H1 (cell line): ENCODE data around the gene ESR1. TPM values are rescaled to one million over a fixed set of nuclear protein-coding genes. Genes with fewer than 3 reads are reported as not detected.

ENCODE experiments used
- CTCF ChIA-PET: fragments of 300-600 bp; sonication (Branson Sonifier 250); formaldehyde crosslinking; loops from one replicate; lab custom pipeline; 2021; ENCODE audit not compliant: partially characterized antibody; lab: Charles Lee
- POLR2A ChIA-PET: fragments of 300-600 bp; sonication (Branson Sonifier 250); formaldehyde crosslinking; loops from one replicate; lab custom pipeline; 2021; ENCODE audit warnings: inconsistent platforms; ENCODE audit not compliant: partially characterized antibody; lab: Charles Lee
- DNase-seq, 2 experiments: peaks; one replicate each; pipeline versions ENCODE4 v3.0.0 to v3.0.0-alpha.2; 2010 to 2022; ENCODE audit warnings: low spot score in 2 of 2, low read depth in 1 of 2, mixed read lengths in 1 of 2
- FAIRE-seq: peaks from 2 replicates; lab custom pipeline; 2011; peaks lifted over from hg19 to GRCh38; lab: Jason Lieb, UNC
- H2AFZ ChIP-seq: 2 replicates; pipeline ENCODE4 v1.8.1; 2012; ENCODE audit warnings: low read length, inconsistent platforms
- H2AK5ac ChIP-seq: 2 replicates; pipeline ENCODE4 v1.6.1; 2013; ENCODE audit warnings: low read depth, low read length
- H2BK120ac ChIP-seq: replicated peaks from 2 replicates; pipeline ENCODE3; 2013; ENCODE audit warnings: low read depth, low read length, inconsistent platforms
- H2BK12ac ChIP-seq: 2 replicates; pipeline ENCODE4 v1.6.1; 2013; ENCODE audit warnings: low read depth, low read length
- H2BK15ac ChIP-seq: 2 replicates; pipeline ENCODE4 v1.6.1; 2013; ENCODE audit warnings: low read length
- H2BK20ac ChIP-seq: 2 replicates; pipeline ENCODE4 v1.6.1; 2013; ENCODE audit warnings: low read length
- H2BK5ac ChIP-seq: 2 replicates; pipeline ENCODE4 v1.6.1; 2013; ENCODE audit warnings: low read depth, low read length
- H3K14ac ChIP-seq: 2 replicates; pipeline ENCODE4 v1.6.1; 2013; ENCODE audit warnings: inconsistent platforms; ENCODE audit not compliant: insufficient read length
- H3K18ac ChIP-seq: 2 replicates; pipeline ENCODE4 v1.6.1; 2013; ENCODE audit warnings: low read length; ENCODE audit errors: extremely low read depth
- H3K23ac ChIP-seq: 2 replicates; pipeline ENCODE4 v1.6.1; 2013; ENCODE audit warnings: inconsistent platforms; ENCODE audit not compliant: insufficient read length
- H3K23me2 ChIP-seq: 2 replicates; pipeline ENCODE4 v1.6.1; 2013; ENCODE audit warnings: low read depth, low read length
- H3K27ac ChIP-seq: 2 replicates; pipeline ENCODE4 v1.6.1; 2011; ENCODE audit warnings: low read depth, low read length, inconsistent platforms
- H3K27me3 ChIP-seq, 4 experiments: replicated peaks in 1 of 4; 1 replicate in 1 of 4; 2 replicates in 3 of 4; pipeline versions ENCODE4 v1.6.1 to v1.8.1; 2011 to 2013; ENCODE audit warnings: low read length in 3 of 4, mild to moderate bottlenecking in 3 of 4, inconsistent platforms in 2 of 4, mixed read lengths in 2 of 4, moderate library complexity in 1 of 4; ENCODE audit not compliant: control insufficient read depth in 3 of 4, insufficient read depth in 3 of 4; ENCODE audit errors: extremely low read depth in 1 of 4
- H3K36me3 ChIP-seq, 4 experiments: 2 replicates each; pipeline versions ENCODE4 v1.6.1 to v1.8.1; 2011 to 2013; ENCODE audit warnings: mild to moderate bottlenecking in 4 of 4, low read length in 3 of 4, moderate library complexity in 2 of 4, control low read depth in 1 of 4, inconsistent platforms in 1 of 4; ENCODE audit not compliant: insufficient read depth in 4 of 4, control insufficient read depth in 2 of 4
- H3K4ac ChIP-seq: replicated peaks from 2 replicates; pipeline ENCODE3; 2013; ENCODE audit warnings: low read length, low read depth, mixed read lengths, inconsistent platforms; ENCODE audit not compliant: insufficient read length
- H3K4me1 ChIP-seq, 4 experiments: replicated peaks in 1 of 4; 1 replicate in 1 of 4; 2 replicates in 3 of 4; pipeline versions ENCODE4 v1.6.1 to v1.8.1; 2011 to 2013; ENCODE audit warnings: low read length in 3 of 4, inconsistent platforms in 2 of 4, mixed read lengths in 1 of 4; ENCODE audit not compliant: insufficient read depth in 4 of 4, control insufficient read depth in 3 of 4
- H3K4me2 ChIP-seq, 2 experiments: 2 replicates each; pipeline versions ENCODE4 v1.6.1 to v1.8.1; 2011 to 2013; ENCODE audit warnings: low read depth in 2 of 2, low read length in 2 of 2, control low read depth in 1 of 2, inconsistent platforms in 1 of 2, mild to moderate bottlenecking in 1 of 2; ENCODE audit not compliant: insufficient read depth in 1 of 2
- H3K4me3 ChIP-seq, 4 experiments: fragments of 200-600, 300-600 bp in 1 of 4; sonication (generic), shearing (Covaris generic), sonication (Bioruptor Twin) in 1 of 4; 2 replicates each; pipeline versions ENCODE4 v1.5.1 to v1.8.1; 2011 to 2016; ENCODE audit warnings: low read length in 4 of 4, low read depth in 3 of 4, control low read depth in 2 of 4, inconsistent platforms in 2 of 4, mild to moderate bottlenecking in 2 of 4, mixed read lengths in 1 of 4, moderate library complexity in 1 of 4; ENCODE audit not compliant: insufficient read depth in 2 of 4; ENCODE audit errors: extremely low read depth in 1 of 4
- H3K56ac ChIP-seq: replicated peaks from 2 replicates; pipeline ENCODE3; 2013; ENCODE audit warnings: low read depth, mild to moderate bottlenecking, mixed read lengths, low read length, inconsistent platforms; ENCODE audit not compliant: insufficient read length
- H3K79me1 ChIP-seq: 2 replicates; pipeline ENCODE4 v1.6.1; 2013; ENCODE audit warnings: low read depth, low read length, control low read depth
- H3K79me2 ChIP-seq, 2 experiments: 2 replicates each; pipeline versions ENCODE4 v1.6.1 to v1.8.1; 2012 to 2013; ENCODE audit warnings: low read length in 2 of 2, mild to moderate bottlenecking in 2 of 2, inconsistent platforms in 1 of 2; ENCODE audit not compliant: insufficient read depth in 2 of 2, control insufficient read depth in 1 of 2
- H3K9ac ChIP-seq, 4 experiments: replicated peaks in 1 of 4; 1 replicate in 1 of 4; 2 replicates in 3 of 4; pipeline versions ENCODE4 v1.6.1 to v1.8.1; 2011 to 2013; ENCODE audit warnings: low read depth in 3 of 4, low read length in 3 of 4, control low read depth in 2 of 4, mild to moderate bottlenecking in 2 of 4, moderate library complexity in 2 of 4, inconsistent platforms in 1 of 4; ENCODE audit errors: extremely low read depth in 1 of 4
- H3K9me3 ChIP-seq, 2 experiments: 2 replicates each; pipeline versions ENCODE4 v1.6.1 to v1.8.1; 2012 to 2013; ENCODE audit warnings: mild to moderate bottlenecking in 2 of 2, moderate library complexity in 2 of 2, control low read depth in 1 of 2, inconsistent platforms in 1 of 2, low read depth in 1 of 2, low read length in 1 of 2, mixed read lengths in 1 of 2; ENCODE audit not compliant: insufficient read depth in 2 of 2
- H4K20me1 ChIP-seq, 2 experiments: replicated peaks in 1 of 2; 2 replicates each; pipeline versions ENCODE3 to v1.8.1; 2011 to 2013; ENCODE audit warnings: inconsistent platforms in 2 of 2, low read length in 2 of 2, mild to moderate bottlenecking in 1 of 2; ENCODE audit not compliant: insufficient read depth in 2 of 2, control insufficient read depth in 1 of 2
- H4K5ac ChIP-seq: 2 replicates; pipeline ENCODE4 v1.6.1; 2013; ENCODE audit warnings: low read length, low read depth, mixed read lengths, inconsistent platforms; ENCODE audit not compliant: insufficient read length
- H4K8ac ChIP-seq: 2 replicates; pipeline ENCODE4 v1.8.0; 2013; ENCODE audit warnings: mild to moderate bottlenecking, moderate library complexity, low read length, inconsistent platforms; ENCODE audit not compliant: insufficient read depth; ENCODE audit errors: extremely low read depth
- H4K91ac ChIP-seq: replicated peaks from 2 replicates; pipeline ENCODE3; 2013; ENCODE audit warnings: low read length, mixed read lengths, inconsistent platforms; ENCODE audit not compliant: insufficient read length
- ASH2L ChIP-seq: fragments of 200-600, 300-600 bp; sonication (generic); IDR thresholded peaks from one replicate; pipeline ENCODE4 v1.7.1; 2017; ENCODE audit warnings: low read length
- CBX5 ChIP-seq: fragments of 300-800, 300-1000 bp; sonication (generic); IDR thresholded peaks from 2 replicates; pipeline ENCODE4 v1.7.1; 2016; ENCODE audit warnings: antibody characterized with exemption, low read length, low read depth
- CTCF ChIP-seq, 3 experiments: IDR thresholded peaks; 1 replicate in 2 of 3; 2 replicates in 1 of 3; pipeline versions ENCODE4 v1.5.1 to v1.6.1; 2011; ENCODE audit warnings: low read length in 3 of 3, mild to moderate bottlenecking in 3 of 3, inconsistent platforms in 2 of 3, low read depth in 1 of 3, moderate library complexity in 1 of 3; ENCODE audit not compliant: insufficient read depth in 1 of 3; ENCODE audit errors: control extremely low read depth in 1 of 3
- EGR1 ChIP-seq: IDR thresholded peaks from 2 replicates; pipeline ENCODE4 v1.6.1; 2011; ENCODE audit warnings: low read depth, low read length, borderline replicate concordance
- FOSL1 ChIP-seq: IDR thresholded peaks from 2 replicates; pipeline ENCODE4 v1.6.1; 2011; ENCODE audit warnings: mild to moderate bottlenecking, low read depth, low read length, moderate library complexity; ENCODE audit not compliant: insufficient read depth
- GABPA ChIP-seq: IDR thresholded peaks from 2 replicates; pipeline ENCODE4 v1.6.1; 2011; ENCODE audit warnings: mild to moderate bottlenecking, low read length, moderate library complexity, borderline replicate concordance; ENCODE audit not compliant: insufficient read depth
- KDM4A ChIP-seq: IDR thresholded peaks from one replicate; pipeline ENCODE4 v1.7.1; 2012; ENCODE audit warnings: low read depth, mild to moderate bottlenecking, moderate library complexity, low read length, inconsistent platforms; ENCODE audit not compliant: severe bottlenecking
- SUZ12 ChIP-seq: fragments of 200-600 bp; sonication (generic); IDR thresholded peaks from 2 replicates; pipeline ENCODE4 v1.6.1; 2012; ENCODE audit warnings: mild to moderate bottlenecking, inconsistent platforms, low read length, moderate library complexity, mixed read lengths
- TAF1 ChIP-seq: IDR thresholded peaks from 2 replicates; pipeline ENCODE4 v1.6.1; 2011; ENCODE audit warnings: mild to moderate bottlenecking, low read depth, low read length
- WGBS, 2 experiments: shearing (Covaris generic) in 1 of 2; methylation state at CpG; one replicate each; pipeline versions ENCODE4 v1.1.6 to v1.1.7; 2013 to 2015; ENCODE audit warnings: low lambda C conversion rate in 2 of 2, mixed read lengths in 2 of 2, inconsistent platforms in 1 of 2, low coverage in 1 of 2, missing lambda C conversion rate in 1 of 2; ENCODE audit not compliant: insufficient replicate concordance in 2 of 2, insufficient coverage in 1 of 2, insufficient read length in 1 of 2; ENCODE audit errors: extremely low coverage in 1 of 2, missing lambda C conversion rate in 1 of 2; 5-methylcytosine and 5-hydroxymethylcytosine counted together
- polyA plus RNA-seq, 7 experiments: library from polyadenylated mRNA; depleted of rRNA in 3 of 7; stranded (reverse) in 5 of 7; unstranded in 2 of 7; fragments of >200 nt in 5 of 7; fragments of 200-250 nt in 2 of 7; gene quantifications; 1 replicate in 5 of 7; 2 replicates in 1 of 7; 4 replicates in 1 of 7; pipeline versions ENCODE4 v1.2.1 to v1.2.3, GENCODE V29; 2011 to 2013; ENCODE audit warnings: missing spikeins in 2 of 7, mixed read lengths in 2 of 7
- total RNA-seq: library from RNA; stranded (reverse); fragmentation: NEBNext Ultra II Directional; extraction: Animal tissue kit (Norgen Biotek cat#: 25700); gene quantifications from 2 replicates; pipeline ENCODE4 v1.2.1, GENCODE V29; 2021
- TF ChIP-seq, protein P1 (sequence below): IDR thresholded peaks from 2 replicates; pipeline ENCODE4 v1.6.1; 2012; ENCODE audit warnings: inconsistent platforms
- TF ChIP-seq, protein P2 (sequence below): IDR thresholded peaks from 2 replicates; pipeline ENCODE4 v1.6.1; 2012; ENCODE audit warnings: inconsistent platforms

ESR1 gene
- total and polyA plus RNA-seq, 2 of the 8 experiments (the other 6 are each of a cell fraction or from before 2014, with no cell fraction given): 0.03 to 0.17 TPM

GRCh38 chr6:151885234-151885633 is 77.8 kb downstream of the ESR1 start:
- Histone ChIP-seq H3K4me1 (no peaks in the 10 kb centered on the region), H3K79me1 (no peaks in the 10 kb centered on the region), H3K23ac (no peak overlapping the region), H3K9ac (no peak overlapping the region), H4K20me1 (no peaks in the 10 kb centered on the region), H3K56ac (no peak overlapping the region), H3K14ac (no peak overlapping the region), H2BK120ac (no peak overlapping the region), H2BK15ac (no peak overlapping the region), H3K4ac (no peak overlapping the region), H3K23me2 (no peaks in the 10 kb centered on the region), H3K18ac (no peak overlapping the region), H3K4me2 (no peak overlapping the region), H2BK12ac (no peak overlapping the region), H2BK5ac (no peak overlapping the region), H3K27ac (no peak overlapping the region), H3K36me3 (no peaks in the 10 kb centered on the region), H2BK20ac (no peak overlapping the region), H4K91ac (no peak overlapping the region), H3K4me3 (no peak overlapping the region), H2AK5ac (no peak overlapping the region), H3K27me3 (no peaks in the 10 kb centered on the region), H2AFZ (no peak overlapping the region), H4K8ac (no peak overlapping the region), H3K9me3 (no peaks in the 10 kb centered on the region), H4K5ac (no peak overlapping the region), H3K79me2 (no peaks in the 10 kb centered on the region)
- POLR2A ChIA-PET: no interaction called here
- CTCF ChIA-PET: no interaction called here
- FAIRE-seq (no peak), DNase-seq (no peak)
- WGBS, 2 experiments: 94% methylated on average over 4 of the region's 4 CpGs; no CpG with 5 or more reads in 1 of the 2 experiments
- TF ChIP-seq CBX5 (no peak), EGR1 (no peak), FOSL1 (no peak), GABPA (no peak), TAF1 (no peak), SUZ12 (no peak), KDM4A (no peak), CTCF (IDR thresholded peaks at IDR 0.05; ENCODE audit: control extremely low read depth in 1 of 3, insufficient read depth in 1 of 3, low read depth in 1 of 3, low read length in 3 of 3) (no peak), ASH2L (no peak)
- TF ChIP-seq, protein P1, sequence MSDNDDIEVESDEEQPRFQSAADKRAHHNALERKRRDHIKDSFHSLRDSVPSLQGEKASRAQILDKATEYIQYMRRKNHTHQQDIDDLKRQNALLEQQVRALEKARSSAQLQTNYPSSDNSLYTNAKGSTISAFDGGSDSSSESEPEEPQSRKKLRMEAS: no peak
- TF ChIP-seq, protein P2, sequence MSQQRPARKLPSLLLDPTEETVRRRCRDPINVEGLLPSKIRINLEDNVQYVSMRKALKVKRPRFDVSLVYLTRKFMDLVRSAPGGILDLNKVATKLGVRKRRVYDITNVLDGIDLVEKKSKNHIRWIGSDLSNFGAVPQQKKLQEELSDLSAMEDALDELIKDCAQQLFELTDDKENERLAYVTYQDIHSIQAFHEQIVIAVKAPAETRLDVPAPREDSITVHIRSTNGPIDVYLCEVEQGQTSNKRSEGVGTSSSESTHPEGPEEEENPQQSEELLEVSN: no peak
